SK-N-SH (cell line): Measurements from ENCODE around the gene MARK4. TPM values are rescaled to one million over a fixed set of nuclear protein-coding genes. Genes with fewer than 3 reads are reported as not detected.

Experiments used
- CTCF ChIA-PET: fragments of 300-600, 350-600 bp; formaldehyde crosslinking; extraction: SDS; loops from one replicate; lab custom pipeline; 2021; lab: Yijun Ruan, JAX
- POLR2A ChIA-PET: fragments of 350-600 bp; sonication (Branson Sonifier 250); formaldehyde crosslinking; extraction: SDS; loops from one replicate; lab custom pipeline; 2020; ENCODE audit warnings: antibody characterized with exemption, inconsistent platforms; lab: Yijun Ruan, JAX
- DNase-seq: peaks from one replicate; pipeline ENCODE4 v3.0.0; 2012
- H2AFZ ChIP-seq: fragments of 200-600 bp; sonication (generic); 2 replicates; pipeline ENCODE4 v1.8.1; 2016; ENCODE audit warnings: antibody characterized with exemption, mild to moderate bottlenecking, low read depth
- H3F3A ChIP-seq: fragments of 200-600 bp; sonication (generic); replicated peaks from 2 replicates; pipeline ENCODE3; 2016; ENCODE audit warnings: antibody characterized with exemption, mild to moderate bottlenecking; ENCODE audit not compliant: insufficient read depth
- H3K27ac ChIP-seq, 2 experiments: fragments of 200-500 bp in 1 of 2; fragments of 200-600 bp in 1 of 2; sonication (Bioruptor generic) in 1 of 2; sonication (generic), shearing (Covaris generic) in 1 of 2; 2 replicates each; pipeline versions ENCODE4 v1.5.1 to v1.6.1; 2014 to 2016; ENCODE audit warnings: low read depth in 2 of 2, inconsistent platforms in 1 of 2, low read length in 1 of 2, mild to moderate bottlenecking in 1 of 2, mixed read lengths in 1 of 2
- H3K27me3 ChIP-seq: fragments of 200-600 bp; sonication (generic), shearing (Covaris generic); 2 replicates; pipeline ENCODE4 v1.6.1; 2016; ENCODE audit warnings: mixed run types; ENCODE audit not compliant: insufficient read depth
- H3K36me3 ChIP-seq, 2 experiments: fragments of 200-500 bp in 1 of 2; fragments of 200-600 bp in 1 of 2; sonication (Bioruptor generic) in 1 of 2; sonication (generic) in 1 of 2; replicated peaks in 1 of 2; 2 replicates each; pipeline versions ENCODE3 to v1.5.1; 2014 to 2016; ENCODE audit warnings: low read length in 1 of 2, mild to moderate bottlenecking in 1 of 2; ENCODE audit not compliant: insufficient read depth in 2 of 2, control insufficient read depth in 1 of 2
- H3K4me1 ChIP-seq, 2 experiments: fragments of 200-500 bp in 1 of 2; fragments of 200-600 bp in 1 of 2; sonication (Bioruptor generic) in 1 of 2; sonication (generic), shearing (Covaris generic) in 1 of 2; 2 replicates each; pipeline versions ENCODE4 v1.5.1 to v1.6.1; 2014 to 2016; ENCODE audit warnings: low read depth in 1 of 2, low read length in 1 of 2, mixed run types in 1 of 2; ENCODE audit not compliant: insufficient read depth in 2 of 2, control insufficient read depth in 1 of 2
- H3K4me2 ChIP-seq: fragments of 200-600 bp; sonication (generic), shearing (Covaris generic); 2 replicates; pipeline ENCODE4 v1.6.1; 2017; ENCODE audit warnings: mixed run types
- H3K4me3 ChIP-seq, 2 experiments: fragments of 200-500 bp in 1 of 2; fragments of 200-600 bp in 1 of 2; sonication (Bioruptor generic) in 1 of 2; sonication (generic), shearing (Covaris generic) in 1 of 2; 2 replicates each; pipeline versions ENCODE4 v1.5.1 to v1.8.1; 2014 to 2016; ENCODE audit warnings: low read depth in 2 of 2, inconsistent platforms in 1 of 2, low read length in 1 of 2, mild to moderate bottlenecking in 1 of 2, mixed read lengths in 1 of 2, moderate library complexity in 1 of 2
- H3K79me2 ChIP-seq: fragments of 200-600 bp; sonication (generic); 2 replicates; pipeline ENCODE4 v1.8.1; 2017; ENCODE audit warnings: mild to moderate bottlenecking; ENCODE audit not compliant: insufficient read depth
- H3K9ac ChIP-seq: fragments of 200-600 bp; sonication (generic); 2 replicates; pipeline ENCODE4 v1.6.1; 2017; ENCODE audit warnings: mixed run types
- H3K9me2 ChIP-seq: fragments of 200-600 bp; sonication (generic); 2 replicates; pipeline ENCODE4 v1.6.1; 2017; ENCODE audit warnings: mixed run types
- H3K9me3 ChIP-seq: fragments of 200-600 bp; sonication (generic); 2 replicates; pipeline ENCODE4 v1.6.1; 2017; ENCODE audit warnings: mixed run types, mild to moderate bottlenecking, moderate library complexity
- H4K20me1 ChIP-seq: fragments of 200-600 bp; sonication (generic); 2 replicates; pipeline ENCODE4 v1.6.1; 2017; ENCODE audit warnings: mild to moderate bottlenecking, mixed run types; ENCODE audit not compliant: insufficient read depth
- ELF1 ChIP-seq: IDR thresholded peaks from 2 replicates; pipeline ENCODE4 v1.4.0; 2012
- JUND ChIP-seq: IDR thresholded peaks from 2 replicates; pipeline ENCODE4 v1.4.0; 2012
- NFIC ChIP-seq: IDR thresholded peaks from 2 replicates; pipeline ENCODE4 v1.4.0; 2012; ENCODE audit warnings: borderline replicate concordance
- POLR2AphosphoS5 ChIP-seq: IDR thresholded peaks from 2 replicates; pipeline ENCODE4 v1.6.1; 2012; ENCODE audit warnings: low read depth, low read length
- RCOR1 ChIP-seq: fragments of 150-350 bp; IDR thresholded peaks from 2 replicates; pipeline ENCODE4 v1.6.1; 2017; ENCODE audit warnings: antibody characterized with exemption, low read length
- RFX5 ChIP-seq: IDR thresholded peaks from 2 replicates; pipeline ENCODE4 v1.6.1; 2012; ENCODE audit warnings: mild to moderate bottlenecking, improper control_type of control experiment, low read length
- SIN3A ChIP-seq: IDR thresholded peaks from 2 replicates; pipeline ENCODE4 v1.6.1; 2012; ENCODE audit warnings: low read depth, mild to moderate bottlenecking, low read length, moderate library complexity, borderline replicate concordance
- WGBS: methylation state at CpG from one replicate; pipeline ENCODE4 v1.1.6; 2017; ENCODE audit warnings: low lambda C conversion rate; 5-methylcytosine and 5-hydroxymethylcytosine counted together
- polyA plus RNA-seq, 3 experiments: library from polyadenylated mRNA; depleted of rRNA; stranded (reverse); fragments of >200 nt; gene quantifications; 2 replicates each; pipeline ENCODE4 v1.2.3, GENCODE V29; 2012
- TF ChIP-seq, protein P1 (sequence below): IDR thresholded peaks from 2 replicates; pipeline ENCODE4 v1.4.0; 2012; ENCODE audit warnings: low read depth, borderline replicate concordance
- TF ChIP-seq, protein P2 (sequence below): IDR thresholded peaks from 2 replicates; pipeline ENCODE4 v1.6.1; 2012; ENCODE audit warnings: mild to moderate bottlenecking, low read depth, low read length, moderate library complexity
- TF ChIP-seq, protein P3 (sequence below): fragments of 150-350 bp; IDR thresholded peaks from 2 replicates; pipeline ENCODE4 v1.6.1; 2017; ENCODE audit warnings: antibody characterized with exemption, low read length, low read depth, borderline replicate concordance

The MARK4 gene
- polyA plus RNA-seq, 1 of the 3 experiments (the other 2 are of a cell fraction), result 16.3 TPM

DNA sequence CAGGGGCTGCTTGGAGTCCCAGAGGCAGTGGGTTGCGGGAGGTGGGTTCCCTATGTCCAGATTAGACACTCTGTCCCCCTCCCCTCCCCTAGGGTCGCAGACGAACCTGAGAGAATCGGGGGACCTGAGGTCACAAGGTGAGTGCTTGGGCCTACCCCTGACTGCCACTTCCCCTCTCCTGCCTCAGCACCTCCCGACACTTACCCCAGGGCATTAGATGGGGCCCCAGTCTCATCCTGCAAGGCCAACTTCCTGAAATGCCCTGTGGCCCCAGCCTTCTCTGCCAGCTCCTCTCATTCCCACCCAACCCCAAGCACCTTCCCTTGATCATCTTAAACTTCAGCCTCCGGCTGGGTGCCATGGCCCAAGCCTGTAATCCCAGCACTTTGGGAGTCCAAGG is 48.6 kb downstream of the MARK4 start:
- H3K27ac ChIP-seq, result no peak overlapping the region
- no peaks in the 10 kb centered on the region for H3K4me1 ChIP-seq
- ChIA-PET CTCF (no interaction called here), POLR2A (no interaction called here)
- H3K27me3 ChIP-seq, result no peaks in the 10 kb centered on the region
- H3K4me3 ChIP-seq, result no peak overlapping the region
- H3K36me3 ChIP-seq, result peaks cover 0 to 9% of the 10 kb centered on the region in 2 experiments
- 97% methylated on average over 4 of the region's 6 CpGs for WGBS
- no peak overlapping the region for H2AFZ ChIP-seq
- no peaks in the 10 kb centered on the region for H3K9me3 ChIP-seq
- no peaks in the 10 kb centered on the region for H3K9me2 ChIP-seq
- TF ChIP-seq, protein P1, sequence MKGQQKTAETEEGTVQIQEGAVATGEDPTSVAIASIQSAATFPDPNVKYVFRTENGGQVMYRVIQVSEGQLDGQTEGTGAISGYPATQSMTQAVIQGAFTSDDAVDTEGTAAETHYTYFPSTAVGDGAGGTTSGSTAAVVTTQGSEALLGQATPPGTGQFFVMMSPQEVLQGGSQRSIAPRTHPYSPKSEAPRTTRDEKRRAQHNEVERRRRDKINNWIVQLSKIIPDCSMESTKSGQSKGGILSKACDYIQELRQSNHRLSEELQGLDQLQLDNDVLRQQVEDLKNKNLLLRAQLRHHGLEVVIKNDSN, result no peak
- TF ChIP-seq RCOR1, result no peak
- TF ChIP-seq JUND, result no peak
- TF ChIP-seq NFIC, result no peak
- no peak for TF ChIP-seq POLR2AphosphoS5
- TF ChIP-seq RFX5, result no peak
- TF ChIP-seq, protein P2, sequence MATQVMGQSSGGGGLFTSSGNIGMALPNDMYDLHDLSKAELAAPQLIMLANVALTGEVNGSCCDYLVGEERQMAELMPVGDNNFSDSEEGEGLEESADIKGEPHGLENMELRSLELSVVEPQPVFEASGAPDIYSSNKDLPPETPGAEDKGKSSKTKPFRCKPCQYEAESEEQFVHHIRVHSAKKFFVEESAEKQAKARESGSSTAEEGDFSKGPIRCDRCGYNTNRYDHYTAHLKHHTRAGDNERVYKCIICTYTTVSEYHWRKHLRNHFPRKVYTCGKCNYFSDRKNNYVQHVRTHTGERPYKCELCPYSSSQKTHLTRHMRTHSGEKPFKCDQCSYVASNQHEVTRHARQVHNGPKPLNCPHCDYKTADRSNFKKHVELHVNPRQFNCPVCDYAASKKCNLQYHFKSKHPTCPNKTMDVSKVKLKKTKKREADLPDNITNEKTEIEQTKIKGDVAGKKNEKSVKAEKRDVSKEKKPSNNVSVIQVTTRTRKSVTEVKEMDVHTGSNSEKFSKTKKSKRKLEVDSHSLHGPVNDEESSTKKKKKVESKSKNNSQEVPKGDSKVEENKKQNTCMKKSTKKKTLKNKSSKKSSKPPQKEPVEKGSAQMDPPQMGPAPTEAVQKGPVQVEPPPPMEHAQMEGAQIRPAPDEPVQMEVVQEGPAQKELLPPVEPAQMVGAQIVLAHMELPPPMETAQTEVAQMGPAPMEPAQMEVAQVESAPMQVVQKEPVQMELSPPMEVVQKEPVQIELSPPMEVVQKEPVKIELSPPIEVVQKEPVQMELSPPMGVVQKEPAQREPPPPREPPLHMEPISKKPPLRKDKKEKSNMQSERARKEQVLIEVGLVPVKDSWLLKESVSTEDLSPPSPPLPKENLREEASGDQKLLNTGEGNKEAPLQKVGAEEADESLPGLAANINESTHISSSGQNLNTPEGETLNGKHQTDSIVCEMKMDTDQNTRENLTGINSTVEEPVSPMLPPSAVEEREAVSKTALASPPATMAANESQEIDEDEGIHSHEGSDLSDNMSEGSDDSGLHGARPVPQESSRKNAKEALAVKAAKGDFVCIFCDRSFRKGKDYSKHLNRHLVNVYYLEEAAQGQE, result no peak
- no peaks in the 10 kb centered on the region for H3K79me2 ChIP-seq
- peaks cover 3% of the 10 kb centered on the region for H3F3A ChIP-seq
- DNase-seq, result no peak
- H4K20me1 ChIP-seq, result no peaks in the 10 kb centered on the region
- no peak overlapping the region for H3K4me2 ChIP-seq
- no peak overlapping the region for H3K9ac ChIP-seq

DNA sequence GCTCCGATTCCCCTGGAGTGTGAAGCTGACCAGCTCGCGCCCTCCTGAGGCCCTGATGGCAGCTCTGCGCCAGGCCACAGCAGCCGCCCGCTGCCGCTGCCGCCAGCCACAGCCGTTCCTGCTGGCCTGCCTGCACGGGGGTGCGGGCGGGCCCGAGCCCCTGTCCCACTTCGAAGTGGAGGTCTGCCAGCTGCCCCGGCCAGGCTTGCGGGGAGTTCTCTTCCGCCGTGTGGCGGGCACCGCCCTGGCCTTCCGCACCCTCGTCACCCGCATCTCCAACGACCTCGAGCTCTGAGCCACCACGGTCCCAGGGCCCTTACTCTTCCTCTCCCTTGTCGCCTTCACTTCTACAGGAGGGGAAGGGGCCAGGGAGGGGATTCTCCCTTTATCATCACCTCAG is 51.3 kb downstream of the MARK4 start:
- ChIA-PET POLR2A (no interaction called here), CTCF (no interaction called here)
- Histone ChIP-seq H3K4me1 (peaks cover 0 to 7% of the 10 kb centered on the region in 2 experiments; a peak in 1 of 4 replicates), H3K36me3 (no peaks in the 10 kb centered on the region), H3K27me3 (no peaks in the 10 kb centered on the region), H3K9ac (no peak overlapping the region), H3K9me2 (no peaks in the 10 kb centered on the region), H3K4me3 (no peak overlapping the region)
- TF ChIP-seq SIN3A (no peak), ELF1 (no peak), RFX5 (no peak), POLR2AphosphoS5 (no peak)
- TF ChIP-seq, protein P3, sequence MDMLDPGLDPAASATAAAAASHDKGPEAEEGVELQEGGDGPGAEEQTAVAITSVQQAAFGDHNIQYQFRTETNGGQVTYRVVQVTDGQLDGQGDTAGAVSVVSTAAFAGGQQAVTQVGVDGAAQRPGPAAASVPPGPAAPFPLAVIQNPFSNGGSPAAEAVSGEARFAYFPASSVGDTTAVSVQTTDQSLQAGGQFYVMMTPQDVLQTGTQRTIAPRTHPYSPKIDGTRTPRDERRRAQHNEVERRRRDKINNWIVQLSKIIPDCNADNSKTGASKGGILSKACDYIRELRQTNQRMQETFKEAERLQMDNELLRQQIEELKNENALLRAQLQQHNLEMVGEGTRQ, result no peak
- TF ChIP-seq, all 33 proteins: peak for 0
- Histone ChIP-seq H3K79me2 (no peaks in the 10 kb centered on the region), H4K20me1 (no peaks in the 10 kb centered on the region), H3K9me3 (no peaks in the 10 kb centered on the region), H3K27ac (no peak overlapping the region), H3F3A (peaks cover 7% of the 10 kb centered on the region), H2AFZ (no peak overlapping the region), H3K4me2 (no peak overlapping the region)
- no peak for DNase-seq
- WGBS, result 92% methylated on average over 11 of the region's 27 CpGs
